GM23338 (cell line): ENCODE results near the gene NTM. TPM values are rescaled to one million over a fixed set of nuclear protein-coding genes. Genes with fewer than 3 reads are reported as not detected.

Experiments
- ATAC-seq: fragments of 200-7000 bp; cut with Tn5 transposase; 3 replicates; pipeline ENCODE4 v1.9.1; 2020
- DNase-seq: peaks from one replicate; pipeline ENCODE4 v3.0.0-alpha.2; 2015; ENCODE audit warnings: low spot score
- H2AFZ ChIP-seq: fragments of 200-600 bp; sonication (generic); 2 replicates; pipeline ENCODE4 v1.8.0; 2016; ENCODE audit warnings: antibody characterized with exemption, mild to moderate bottlenecking, moderate library complexity
- H3F3A ChIP-seq: fragments of 200-600 bp; sonication (generic); replicated peaks from 2 replicates; pipeline ENCODE4 v1.8.0; 2017; ENCODE audit warnings: antibody characterized with exemption, mixed run types, low read depth
- H3K27ac ChIP-seq: fragments of 200-600 bp; sonication (generic); 2 replicates; pipeline ENCODE4 v1.6.1; 2016; ENCODE audit warnings: low read depth
- H3K27me3 ChIP-seq: fragments of 200-600 bp; sonication (generic); 2 replicates; pipeline ENCODE4 v1.8.0; 2016; ENCODE audit warnings: mild to moderate bottlenecking, mixed run types, moderate library complexity; ENCODE audit not compliant: insufficient read depth
- H3K36me3 ChIP-seq: fragments of 200-600 bp; sonication (generic); 2 replicates; pipeline ENCODE4 v1.8.0; 2016; ENCODE audit warnings: mild to moderate bottlenecking; ENCODE audit not compliant: insufficient read depth
- H3K4me1 ChIP-seq: fragments of 200-600 bp; sonication (generic); 2 replicates; pipeline ENCODE4 v1.8.0; 2016; ENCODE audit warnings: mild to moderate bottlenecking, moderate library complexity; ENCODE audit not compliant: insufficient read depth
- H3K4me2 ChIP-seq: fragments of 200-600 bp; sonication (generic); 2 replicates; pipeline ENCODE4 v1.7.1; 2017; ENCODE audit warnings: mixed run types
- H3K4me3 ChIP-seq: fragments of 200-600 bp; sonication (generic); 2 replicates; pipeline ENCODE4 v1.6.1; 2016; ENCODE audit warnings: mixed run types
- H3K79me2 ChIP-seq: fragments of 200-600 bp; sonication (generic); replicated peaks from 2 replicates; pipeline ENCODE4 v1.8.0; 2017; ENCODE audit warnings: mild to moderate bottlenecking; ENCODE audit not compliant: insufficient read depth
- H3K9me2 ChIP-seq: fragments of 200-600 bp; sonication (generic); 2 replicates; pipeline ENCODE4 v1.8.0; 2017; ENCODE audit not compliant: insufficient read depth
- H4K20me1 ChIP-seq: fragments of 200-600 bp; sonication (generic); replicated peaks from 2 replicates; pipeline ENCODE4 v1.8.0; 2017; ENCODE audit warnings: mild to moderate bottlenecking; ENCODE audit not compliant: insufficient read depth
- H3K27ac Mint-ChIP-seq: 2 replicates; pipeline ENCODE4 v1.8.0; 2020; ENCODE audit warnings: inconsistent platforms, mild to moderate bottlenecking, moderate library complexity, mixed read lengths
- H3K27me3 Mint-ChIP-seq: 3 replicates; pipeline ENCODE4 v1.8.0; 2022; ENCODE audit warnings: low read depth, mild to moderate bottlenecking, moderate library complexity, mixed read lengths, inconsistent platforms; ENCODE audit not compliant: insufficient read depth, poor library complexity
- H3K36me3 Mint-ChIP-seq: 3 replicates; pipeline ENCODE4 v1.8.0; 2021; ENCODE audit warnings: low read depth, mild to moderate bottlenecking, inconsistent platforms, moderate library complexity, mixed read lengths
- H3K4me1 Mint-ChIP-seq: 3 replicates; pipeline ENCODE4 v1.8.0; 2020; ENCODE audit warnings: mild to moderate bottlenecking, inconsistent platforms, mixed read lengths
- H3K4me3 Mint-ChIP-seq: 3 replicates; pipeline ENCODE4 v1.8.0; 2021; ENCODE audit warnings: moderate library complexity, mild to moderate bottlenecking, inconsistent platforms, mixed read lengths
- H3K9me3 Mint-ChIP-seq: 3 replicates; pipeline ENCODE4 v1.8.0; 2020; ENCODE audit warnings: moderate library complexity, mild to moderate bottlenecking, inconsistent platforms, mixed read lengths
- CREB1 ChIP-seq: fragments of 250-450 bp; sonication (Bioruptor Pico); IDR thresholded peaks from 2 replicates; pipeline ENCODE4 v1.5.0; 2020; ENCODE audit warnings: low read depth, mild to moderate bottlenecking, moderate library complexity
- CTCF ChIP-seq, 2 experiments: fragments of 200-600 bp in 1 of 2; sonication (generic) in 1 of 2; conservative IDR thresholded peaks; 2 replicates each; pipeline versions ENCODE4 v1.5.1 to v1.6.1; 2016 to 2017; ENCODE audit warnings: antibody characterized with exemption in 2 of 2, low read depth in 2 of 2, mild to moderate bottlenecking in 2 of 2, moderate library complexity in 1 of 2
- ETS1 ChIP-seq: IDR thresholded peaks from 2 replicates; pipeline ENCODE4 v1.6.1; 2016; ENCODE audit warnings: antibody characterized with exemption
- EZH2 ChIP-seq: fragments of 200-600 bp; sonication (generic); IDR thresholded peaks from one replicate; pipeline ENCODE4 v1.8.0; 2017; ENCODE audit warnings: antibody characterized with exemption, mild to moderate bottlenecking, low read depth; ENCODE audit not compliant: unreplicated experiment
- EZH2phosphoT487 ChIP-seq: fragments of 200-600 bp; sonication (generic); IDR thresholded peaks from one replicate; pipeline ENCODE4 v1.8.1; 2018; ENCODE audit warnings: antibody characterized with exemption; ENCODE audit not compliant: unreplicated experiment
- JUNB ChIP-seq: IDR thresholded peaks from one replicate; pipeline ENCODE4 v1.6.1; 2016; ENCODE audit warnings: antibody characterized with exemption; ENCODE audit not compliant: unreplicated experiment
- NANOG ChIP-seq: IDR thresholded peaks from 2 replicates; pipeline ENCODE4 v1.6.1; 2016; ENCODE audit warnings: antibody characterized with exemption, borderline replicate concordance
- POLR2AphosphoS5 ChIP-seq: IDR thresholded peaks from 2 replicates; pipeline ENCODE4 v1.6.1; 2016; ENCODE audit warnings: antibody characterized with exemption, low read depth
- REST ChIP-seq: IDR thresholded peaks from one replicate; pipeline ENCODE4 v1.6.1; 2018; ENCODE audit warnings: antibody characterized with exemption; ENCODE audit not compliant: unreplicated experiment
- STAT1 ChIP-seq: IDR thresholded peaks from one replicate; pipeline ENCODE4 v1.6.1; 2016; ENCODE audit warnings: antibody characterized with exemption; ENCODE audit not compliant: unreplicated experiment
- ZNF114 ChIP-seq: fragments of 250-450 bp; sonication (Bioruptor Pico); IDR thresholded peaks from 2 replicates; pipeline ENCODE4 v1.5.0; 2020; ENCODE audit warnings: mild to moderate bottlenecking, moderate library complexity
- ZNF331 ChIP-seq: fragments of 250-450 bp; sonication (Bioruptor Pico); IDR thresholded peaks from 2 replicates; pipeline ENCODE4 v1.5.0; 2020; ENCODE audit warnings: low read depth, mild to moderate bottlenecking, moderate library complexity
- ZNF462 ChIP-seq: fragments of 250-450 bp; sonication (Bioruptor Pico); IDR thresholded peaks from 2 replicates; pipeline ENCODE4 v1.5.0; 2020; ENCODE audit warnings: mild to moderate bottlenecking, moderate library complexity
- polyA plus RNA-seq: library from polyadenylated mRNA; unstranded; fragments of >200 nt; fragmentation: Nextera tagmentation; extraction: Ambion mirVana; gene quantifications from 2 replicates; pipeline ENCODE4 v1.2.1, GENCODE V29; 2016
- total RNA-seq: library from RNA; depleted of rRNA; stranded (reverse); fragments of >200 nt; shearing (Covaris generic); gene quantifications from 2 replicates; pipeline ENCODE4 v1.2.3, GENCODE V29; 2014

The NTM gene
- total and polyA plus RNA-seq, 2 experiments from 2014 or later: 10.6 to 14.6 TPM

GRCh38 chr11:131985846-131986301 is 615.5 kb downstream of the NTM start:
- ATAC-seq (no peak), DNase-seq (no peak)
- Mint-ChIP-seq H3K36me3 (no peaks in the 10 kb centered on the region), H3K4me3 (no peak overlapping the region), H3K27ac (no peak overlapping the region), H3K4me1 (peaks cover 40% of the 10 kb centered on the region), H3K9me3 (no peaks in the 10 kb centered on the region), H3K27me3 (no peaks in the 10 kb centered on the region)
- Histone ChIP-seq H3K4me2 (no peak overlapping the region), H3K36me3 (no peaks in the 10 kb centered on the region), H3K4me1 (peaks cover 26% of the 10 kb centered on the region), H3K9me2 (no peaks in the 10 kb centered on the region), H3F3A (no peaks in the 10 kb centered on the region), H2AFZ (no peak overlapping the region), H3K27me3 (no peaks in the 10 kb centered on the region), H3K4me3 (no peak overlapping the region), H4K20me1 (no peaks in the 10 kb centered on the region), H3K79me2 (no peaks in the 10 kb centered on the region), H3K27ac (no peak overlapping the region)
- TF ChIP-seq EZH2 (no peak), EZH2phosphoT487 (no peak), NANOG (no peak), ZNF331 (CRISPR knock-in tag) (no peak), ZNF114 (CRISPR knock-in tag) (no peak), POLR2AphosphoS5 (no peak), CREB1 (CRISPR knock-in tag) (no peak), ZNF462 (CRISPR knock-in tag) (no peak), CTCF (conservative IDR thresholded peaks at IDR 0.05; ENCODE audit: low read depth in 2 of 2) (no peak), JUNB (no peak), REST (no peak), STAT1 (no peak), ETS1 (no peak)
